AG09309 (cell line): Measurements from ENCODE around the gene TSPAN15.

Experiments used
- DNase-seq: peaks from one replicate; pipeline ENCODE4 v3.0.0-alpha.2; 2010; ENCODE audit warnings: low read depth
- H3K4me3 ChIP-seq: 2 replicates; pipeline ENCODE4 v1.5.1; 2011; ENCODE audit warnings: mild to moderate bottlenecking, low read depth, low read length, moderate library complexity; ENCODE audit not compliant: control insufficient read depth
- TF ChIP-seq, protein P1 (sequence below): IDR thresholded peaks from 2 replicates; pipeline ENCODE4 v1.5.1; 2011; ENCODE audit warnings: mild to moderate bottlenecking, low read depth, low read length, inconsistent platforms; ENCODE audit not compliant: insufficient read depth, control insufficient read depth; ENCODE audit errors: missing control alignments

Gene TSPAN15

DNA sequence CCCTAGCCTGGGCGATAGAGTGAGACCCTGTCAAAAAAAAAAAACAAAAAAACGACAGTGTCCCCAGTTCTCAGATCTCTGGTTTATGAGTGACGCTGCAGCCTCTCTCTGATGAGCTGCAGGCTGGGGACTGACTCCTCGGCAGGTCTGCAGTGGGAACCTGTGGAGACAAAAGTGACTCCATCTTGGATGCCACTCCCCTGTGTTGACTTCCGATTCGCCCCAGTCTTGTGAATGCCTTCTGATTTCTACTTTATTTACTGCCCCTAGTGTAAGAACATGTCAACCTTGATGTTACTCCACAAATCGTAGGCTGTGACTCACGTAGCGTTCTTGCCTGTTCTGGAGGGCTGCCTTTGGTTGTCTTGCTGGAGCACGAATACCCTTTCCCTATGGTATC, 40.8 kb upstream of the TSPAN15 start:
- no peak for DNase-seq
- H3K4me3 ChIP-seq, result no peak overlapping the region
- TF ChIP-seq, protein P1, sequence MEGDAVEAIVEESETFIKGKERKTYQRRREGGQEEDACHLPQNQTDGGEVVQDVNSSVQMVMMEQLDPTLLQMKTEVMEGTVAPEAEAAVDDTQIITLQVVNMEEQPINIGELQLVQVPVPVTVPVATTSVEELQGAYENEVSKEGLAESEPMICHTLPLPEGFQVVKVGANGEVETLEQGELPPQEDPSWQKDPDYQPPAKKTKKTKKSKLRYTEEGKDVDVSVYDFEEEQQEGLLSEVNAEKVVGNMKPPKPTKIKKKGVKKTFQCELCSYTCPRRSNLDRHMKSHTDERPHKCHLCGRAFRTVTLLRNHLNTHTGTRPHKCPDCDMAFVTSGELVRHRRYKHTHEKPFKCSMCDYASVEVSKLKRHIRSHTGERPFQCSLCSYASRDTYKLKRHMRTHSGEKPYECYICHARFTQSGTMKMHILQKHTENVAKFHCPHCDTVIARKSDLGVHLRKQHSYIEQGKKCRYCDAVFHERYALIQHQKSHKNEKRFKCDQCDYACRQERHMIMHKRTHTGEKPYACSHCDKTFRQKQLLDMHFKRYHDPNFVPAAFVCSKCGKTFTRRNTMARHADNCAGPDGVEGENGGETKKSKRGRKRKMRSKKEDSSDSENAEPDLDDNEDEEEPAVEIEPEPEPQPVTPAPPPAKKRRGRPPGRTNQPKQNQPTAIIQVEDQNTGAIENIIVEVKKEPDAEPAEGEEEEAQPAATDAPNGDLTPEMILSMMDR, result no peak

GRCh38 chr10:69411476-69411875, 39.8 kb upstream of the TSPAN15 start:
- TF ChIP-seq, protein P1, result no peak
- H3K4me3 ChIP-seq, result no peak overlapping the region
- no peak for DNase-seq

DNA sequence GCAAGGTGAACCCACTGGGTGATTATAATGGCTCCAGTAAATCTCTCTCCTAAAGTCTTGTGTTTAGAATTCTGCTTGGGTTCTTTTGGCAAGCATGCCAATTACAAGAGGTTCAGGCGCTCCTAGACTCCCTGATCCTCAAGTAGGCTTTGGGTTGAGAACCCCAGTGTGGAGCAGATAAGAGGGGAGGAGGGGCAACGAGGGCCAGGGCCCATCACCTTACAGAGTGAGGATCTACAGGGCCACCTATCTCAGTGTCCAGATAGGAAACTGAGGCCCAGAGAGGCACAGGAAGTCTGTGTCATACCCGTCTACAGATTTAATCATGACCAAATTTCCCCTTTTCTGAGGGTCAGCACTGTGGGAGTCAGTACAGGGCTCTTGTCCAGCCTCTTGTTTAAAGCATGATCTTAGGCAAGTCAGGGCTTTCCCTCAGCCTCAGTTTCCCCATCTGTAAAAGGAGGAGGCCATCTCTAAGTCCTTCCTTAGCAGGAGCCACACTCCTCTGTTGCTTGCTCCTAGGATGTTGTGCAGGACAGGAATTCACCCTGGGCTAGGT, 39.0 kb upstream of the TSPAN15 start:
- DNase-seq, result no peak
- TF ChIP-seq, protein P1, result no peak
- no peak overlapping the region for H3K4me3 ChIP-seq

DNA sequence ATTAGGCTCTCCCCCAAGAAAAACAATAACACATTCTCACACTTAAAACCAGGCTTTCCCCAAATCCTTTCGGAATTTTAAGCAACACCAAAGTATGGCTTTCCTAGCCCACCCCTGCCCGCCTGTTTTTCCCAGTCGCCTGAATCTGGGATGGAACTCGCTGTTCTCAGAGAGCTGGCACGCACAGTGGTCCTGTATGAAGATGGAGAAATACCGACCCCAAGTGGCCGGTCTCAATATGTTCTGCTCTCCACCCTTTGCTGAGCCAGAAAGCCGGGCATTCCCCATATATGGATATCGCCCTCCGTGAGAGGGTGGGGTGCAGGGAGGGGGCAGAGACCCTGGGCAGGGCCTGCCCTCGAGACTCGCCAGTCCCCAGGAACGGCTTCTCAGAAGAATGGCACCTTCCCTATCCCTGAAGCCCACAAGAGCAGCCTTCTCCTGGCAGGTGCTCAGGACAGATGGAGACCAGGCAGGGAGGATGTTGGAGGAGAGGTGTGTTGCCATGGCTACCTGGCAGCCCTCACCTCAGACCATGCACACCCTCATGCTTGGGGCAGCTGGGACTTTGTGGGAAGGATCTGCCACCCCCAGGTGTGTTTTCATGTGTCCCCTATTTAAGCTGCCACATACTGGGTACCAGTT, 37.9 kb upstream of the TSPAN15 start:
- peak; percentile 27 for DNase-seq
- H3K4me3 ChIP-seq, result no peak overlapping the region
- TF ChIP-seq, protein P1, result peak; percentile 78

- no peak for DNase-seq
- TF ChIP-seq, protein P1, result no peak
- H3K4me3 ChIP-seq, result no peak overlapping the region
These were observed 36.9 kb upstream of the TSPAN15 start for GRCh38 chr10:69414036-69415018.

- no peak overlapping the region for H3K4me3 ChIP-seq
- TF ChIP-seq, protein P1, result no peak
- no peak for DNase-seq
These were observed 36.2 kb upstream of the TSPAN15 start for GRCh38 chr10:69415049-69415448.
